Spleen (tissue), 7 donors: ENCODE data around the gene PLCG2.

ENCODE experiments used
- POLR2A ChIP-seq, 3 donors: fragments of 450-650 bp; IDR thresholded peaks; one replicate each; pipeline ENCODE4 v1.5.1; 2017; ENCODE audit warnings: antibody characterized with exemption in 3 of 3, mild to moderate bottlenecking in 1 of 3
- TF ChIP-seq, protein P1 (sequence below), 11 experiments: fragments of 200-600 bp in 7 of 11; fragments of 450-650 bp in 4 of 11; sonication (generic) in 4 of 11; IDR thresholded peaks in 8 of 11; conservative IDR thresholded peaks in 3 of 11; 1 replicate in 7 of 11; 2 replicates in 4 of 11; pipeline versions ENCODE4 v1.4.0 to v1.8.0; 2016 to 2021; ENCODE audit warnings: antibody characterized with exemption in 11 of 11, inconsistent platforms in 4 of 11, mild to moderate bottlenecking in 1 of 11
- donor health status: DM: no; HTN: no; CAD: no; lungs with moderate emphysema.
- donor health status: DM: no; HTN: no; CAD: no.
- donor health status: DM: no; HTN: no; CAD: no.

- TF ChIP-seq, protein P1, sequence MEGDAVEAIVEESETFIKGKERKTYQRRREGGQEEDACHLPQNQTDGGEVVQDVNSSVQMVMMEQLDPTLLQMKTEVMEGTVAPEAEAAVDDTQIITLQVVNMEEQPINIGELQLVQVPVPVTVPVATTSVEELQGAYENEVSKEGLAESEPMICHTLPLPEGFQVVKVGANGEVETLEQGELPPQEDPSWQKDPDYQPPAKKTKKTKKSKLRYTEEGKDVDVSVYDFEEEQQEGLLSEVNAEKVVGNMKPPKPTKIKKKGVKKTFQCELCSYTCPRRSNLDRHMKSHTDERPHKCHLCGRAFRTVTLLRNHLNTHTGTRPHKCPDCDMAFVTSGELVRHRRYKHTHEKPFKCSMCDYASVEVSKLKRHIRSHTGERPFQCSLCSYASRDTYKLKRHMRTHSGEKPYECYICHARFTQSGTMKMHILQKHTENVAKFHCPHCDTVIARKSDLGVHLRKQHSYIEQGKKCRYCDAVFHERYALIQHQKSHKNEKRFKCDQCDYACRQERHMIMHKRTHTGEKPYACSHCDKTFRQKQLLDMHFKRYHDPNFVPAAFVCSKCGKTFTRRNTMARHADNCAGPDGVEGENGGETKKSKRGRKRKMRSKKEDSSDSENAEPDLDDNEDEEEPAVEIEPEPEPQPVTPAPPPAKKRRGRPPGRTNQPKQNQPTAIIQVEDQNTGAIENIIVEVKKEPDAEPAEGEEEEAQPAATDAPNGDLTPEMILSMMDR (IDR thresholded peaks at IDR 0.05 in 8 of 11, conservative IDR thresholded peaks at IDR 0.05 in 3 of 11): no peak
- no peak for TF ChIP-seq POLR2A (IDR thresholded peaks at IDR 0.05)
Observed at GRCh38 chr16:81875461-81875860, 96.4 kb downstream of the PLCG2 start.
